ENCODE results near the gene MYL10.

GRCh38 chr7:101565601-101566209, 63.4 kb downstream of the MYL10 start:
- TF ChIP-seq CTCF (conservative IDR thresholded peaks at IDR 0.05; ENCODE audit: low read length) (no peak), EZH2phosphoT487 (IDR thresholded peaks at IDR 0.05; ENCODE audit: borderline replicate concordance, low read depth, low read length) (no peak)
